Stimulated activated CD8-positive, alpha-beta memory T cell treated with anti-CD3 and anti-CD28 coated beads, Interleukin-12 subunit alpha, Interleukin-12 subunit beta, amount 100 ng/mL, for 1 hour (primary cell): ENCODE measurements around the gene GRID2.

Experiments
- DNase-seq: peaks from one replicate; pipeline ENCODE4 v3.0.0-alpha.2; 2020; ENCODE audit warnings: low read depth

Gene GRID2

GRCh38 chr4:92524131-92524530, 220.4 kb downstream of the GRID2 start:
- no peak for DNase-seq

GRCh38 chr4:92528541-92528940, 224.8 kb downstream of the GRID2 start:
- DNase-seq: no peak

- DNase-seq: no peak
Measured at GRCh38 chr4:92529510-92529909, 225.7 kb downstream of the GRID2 start.

GRCh38 chr4:92535599-92535998, 231.8 kb downstream of the GRID2 start:
- no peak for DNase-seq

- DNase-seq: no peak
Measured at GRCh38 chr4:92551616-92552015, 247.8 kb downstream of the GRID2 start.

GRCh38 chr4:92566269-92566668, 262.5 kb downstream of the GRID2 start:
- no peak for DNase-seq

- no peak for DNase-seq
Measured at GRCh38 chr4:92580816-92581215, 277.1 kb downstream of the GRID2 start.

GRCh38 chr4:92599044-92599443, 295.3 kb downstream of the GRID2 start:
- no peak for DNase-seq

- no peak for DNase-seq
Measured at GRCh38 chr4:92600638-92601037, 296.9 kb downstream of the GRID2 start.

GRCh38 chr4:92606227-92606626, 302.5 kb downstream of the GRID2 start:
- DNase-seq: no peak

GRCh38 chr4:92615049-92615448, 311.3 kb downstream of the GRID2 start:
- DNase-seq: no peak

GRCh38 chr4:92618968-92619367, 315.2 kb downstream of the GRID2 start:
- no peak for DNase-seq

- DNase-seq: no peak
Measured at GRCh38 chr4:92629302-92629701, 325.5 kb downstream of the GRID2 start.

GRCh38 chr4:92634882-92635281, 331.1 kb downstream of the GRID2 start:
- no peak for DNase-seq

GRCh38 chr4:92636038-92636806, 332.5 kb downstream of the GRID2 start:
- DNase-seq: no peak

- no peak for DNase-seq
Measured at GRCh38 chr4:92641409-92641808, 337.6 kb downstream of the GRID2 start.

GRCh38 chr4:92646826-92647225, 343.1 kb downstream of the GRID2 start:
- DNase-seq: no peak

- no peak for DNase-seq
Measured at GRCh38 chr4:92651536-92651935, 347.8 kb downstream of the GRID2 start.

GRCh38 chr4:92654084-92654483, 350.3 kb downstream of the GRID2 start:
- no peak for DNase-seq

GRCh38 chr4:92657695-92658094, 353.9 kb downstream of the GRID2 start:
- DNase-seq: no peak

- DNase-seq: no peak
Measured at GRCh38 chr4:92658318-92658717, 354.6 kb downstream of the GRID2 start.

- DNase-seq: no peak
Measured at GRCh38 chr4:92677805-92678204, 374.0 kb downstream of the GRID2 start.

- DNase-seq: no peak
Measured at GRCh38 chr4:92678292-92678691, 374.5 kb downstream of the GRID2 start.

GRCh38 chr4:92679149-92679548, 375.4 kb downstream of the GRID2 start:
- no peak for DNase-seq
